Kidney epithelial cell (primary cell): ENCODE measurements around the gene FILIP1L. TPM values are rescaled to one million over a fixed set of nuclear protein-coding genes. Genes with fewer than 3 reads are reported as not detected.

ENCODE experiments used
- DNase-seq: peaks from one replicate; pipeline ENCODE4 v3.0.0-alpha.2; 2010; ENCODE audit warnings: low read depth
- H3K27me3 ChIP-seq: 2 replicates; pipeline ENCODE4 v1.6.0; 2011; ENCODE audit warnings: low read length; ENCODE audit not compliant: control insufficient read depth, insufficient read depth
- H3K36me3 ChIP-seq: 2 replicates; pipeline ENCODE4 v1.5.1; 2011; ENCODE audit warnings: low read length; ENCODE audit not compliant: control insufficient read depth, insufficient read depth
- H3K4me3 ChIP-seq: 2 replicates; pipeline ENCODE4 v1.5.1; 2011; ENCODE audit warnings: low read depth, mild to moderate bottlenecking, control low read depth, low read length
- CTCF ChIP-seq: IDR thresholded peaks from 2 replicates; pipeline ENCODE4 v1.5.1; 2011; ENCODE audit warnings: mild to moderate bottlenecking, moderate library complexity, low read length, control low read depth, inconsistent platforms; ENCODE audit not compliant: insufficient read depth, poor library complexity, severe bottlenecking
- total RNA-seq: library from RNA; depleted of rRNA; stranded (reverse); fragments of >200 nt; gene quantifications from 2 replicates; pipeline ENCODE4 v1.2.3, GENCODE V29; 2015

FILIP1L gene
- total RNA-seq, 1 donor from 2014 or later = 15.6 TPM

DNA sequence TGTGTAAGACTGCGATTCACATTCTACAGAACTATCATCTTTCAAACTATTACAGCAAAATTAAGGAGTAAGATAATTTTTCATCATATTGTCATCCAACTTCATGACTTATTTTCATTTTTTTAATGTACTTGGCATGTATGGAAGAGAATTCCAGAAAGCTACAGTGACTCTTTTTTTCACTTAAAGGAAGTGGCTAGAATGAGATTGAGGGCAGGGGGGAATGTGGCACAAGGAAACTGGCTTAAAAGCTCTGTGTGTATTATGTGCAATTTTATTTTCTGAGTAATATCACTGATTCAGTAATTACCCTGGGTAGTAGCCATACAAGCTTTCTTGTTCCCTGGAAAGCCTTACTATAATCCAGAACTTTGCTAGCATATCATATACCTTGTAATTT is 94.6 kb downstream of the FILIP1L start:
- no peaks in the 10 kb centered on the region for H3K27me3 ChIP-seq
- DNase-seq = no peak
- H3K36me3 ChIP-seq = no peaks in the 10 kb centered on the region
- TF ChIP-seq CTCF = no peak
- no peak overlapping the region for H3K4me3 ChIP-seq

GRCh38 chr3:100018806-100019205 is 95.5 kb downstream of the FILIP1L start:
- Histone ChIP-seq H3K36me3 (no peaks in the 10 kb centered on the region), H3K4me3 (no peak overlapping the region), H3K27me3 (no peaks in the 10 kb centered on the region)
- no peak for TF ChIP-seq CTCF
- DNase-seq = no peak

DNA sequence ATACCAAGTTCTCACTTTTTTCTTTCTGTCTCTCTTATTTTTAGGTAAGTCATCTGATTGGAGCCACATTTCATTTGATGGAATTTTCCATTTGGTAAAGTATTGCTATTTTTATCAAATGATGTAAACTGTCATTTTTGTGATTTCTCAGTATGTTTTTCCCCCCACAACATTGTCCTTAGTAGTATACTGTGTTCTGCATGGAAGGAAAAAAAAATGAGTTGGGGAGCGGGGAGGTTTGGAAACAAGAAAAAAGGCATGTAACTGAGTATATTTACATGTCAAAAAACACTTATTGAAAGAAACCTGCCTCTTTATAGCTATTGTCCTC is 104.2 kb downstream of the FILIP1L start:
- TF ChIP-seq CTCF = no peak
- DNase-seq = no peak
- no peaks in the 10 kb centered on the region for H3K27me3 ChIP-seq
- H3K4me3 ChIP-seq = no peak overlapping the region
- H3K36me3 ChIP-seq = no peaks in the 10 kb centered on the region

DNA sequence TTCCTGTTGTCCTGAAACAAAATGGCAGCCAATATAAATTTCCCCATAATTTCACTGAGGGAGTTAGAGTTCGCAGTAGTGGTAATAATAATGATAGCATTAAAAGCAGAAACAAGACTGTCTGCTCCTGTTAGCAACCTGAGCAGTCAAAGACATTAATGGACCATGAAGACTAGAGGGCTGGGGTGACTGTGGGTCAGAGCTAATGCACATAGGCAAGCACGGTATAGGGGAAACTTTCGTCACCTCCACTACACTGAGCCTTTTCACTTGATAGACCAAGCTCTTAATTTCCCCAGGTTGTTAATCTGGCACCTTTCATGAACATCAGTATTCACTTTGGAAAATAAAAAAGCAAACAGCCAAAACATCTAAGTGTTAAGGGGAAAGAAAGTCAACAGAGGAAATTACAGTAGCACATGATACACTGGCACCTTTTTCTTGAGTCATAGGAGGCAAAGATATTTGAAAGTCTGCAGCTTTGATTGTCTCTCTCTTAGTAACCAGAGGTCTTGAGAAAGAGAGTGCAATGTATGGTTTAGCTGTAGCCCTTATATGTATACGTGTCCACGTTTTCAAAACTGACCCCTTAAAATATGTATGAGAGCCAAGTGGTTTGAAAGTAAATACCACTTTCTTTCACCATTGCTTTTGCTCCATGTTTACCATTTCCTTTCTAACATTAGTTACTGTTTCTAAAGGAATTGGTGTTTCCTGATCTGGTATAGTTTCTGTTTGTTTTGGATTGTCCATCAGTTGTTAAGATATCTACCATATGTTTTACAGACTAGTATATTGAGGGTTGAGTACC is 104.8 kb downstream of the FILIP1L start:
- TF ChIP-seq CTCF = no peak
- DNase-seq = no peak

DNA sequence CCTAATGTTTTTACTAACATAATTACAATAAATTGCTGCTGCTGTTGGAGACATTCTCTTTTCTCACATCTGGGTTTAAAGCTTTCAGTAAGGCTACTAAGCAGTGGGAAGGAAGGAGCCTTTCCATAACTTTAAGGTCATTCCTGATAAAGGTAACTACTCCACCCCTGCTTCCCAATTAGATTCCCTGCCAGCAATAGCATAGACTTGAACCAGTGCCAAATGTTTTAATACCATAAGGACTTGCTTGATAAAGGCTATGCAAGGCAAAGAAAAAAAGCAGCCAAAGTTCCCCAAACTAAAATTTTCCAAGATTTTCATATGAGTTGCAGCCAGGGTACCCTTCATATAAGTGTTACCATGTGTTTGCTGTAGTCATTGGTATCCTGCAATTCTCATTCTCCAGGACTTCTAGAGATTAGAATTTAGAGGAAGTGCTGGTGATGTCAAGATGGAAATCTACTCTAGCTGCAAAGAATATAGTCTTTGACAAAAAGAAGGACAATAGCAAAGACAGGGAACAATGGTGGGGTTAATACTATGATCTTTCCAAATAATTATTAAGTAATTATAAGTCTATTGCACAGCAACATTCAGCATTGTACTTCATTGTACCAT is 106.1 kb downstream of the FILIP1L start:
- TF ChIP-seq CTCF = no peak
- H3K36me3 ChIP-seq = no peaks in the 10 kb centered on the region
- no peak for DNase-seq
- H3K4me3 ChIP-seq = no peak overlapping the region
- H3K27me3 ChIP-seq = no peaks in the 10 kb centered on the region

More for the DNA sequence above, 104.8 kb downstream of the FILIP1L start:
- no peaks in the 10 kb centered on the region for H3K36me3 ChIP-seq
- H3K4me3 ChIP-seq = no peak overlapping the region
- no peaks in the 10 kb centered on the region for H3K27me3 ChIP-seq
